ENCODE results near the gene CACNA1C.
A peak's percentile ranks its signal among the peaks of the same experiment; 100 is the strongest.

CACNA1C gene

GRCh38 chr12:2323532-2324255, 270.9 kb downstream of the CACNA1C start:
- DNase-seq (ENCODE audit: low read depth), result no peak

- DNase-seq (ENCODE audit: low read depth), result no peak
These were observed 271.6 kb downstream of the CACNA1C start for GRCh38 chr12:2324387-2324786.

DNA sequence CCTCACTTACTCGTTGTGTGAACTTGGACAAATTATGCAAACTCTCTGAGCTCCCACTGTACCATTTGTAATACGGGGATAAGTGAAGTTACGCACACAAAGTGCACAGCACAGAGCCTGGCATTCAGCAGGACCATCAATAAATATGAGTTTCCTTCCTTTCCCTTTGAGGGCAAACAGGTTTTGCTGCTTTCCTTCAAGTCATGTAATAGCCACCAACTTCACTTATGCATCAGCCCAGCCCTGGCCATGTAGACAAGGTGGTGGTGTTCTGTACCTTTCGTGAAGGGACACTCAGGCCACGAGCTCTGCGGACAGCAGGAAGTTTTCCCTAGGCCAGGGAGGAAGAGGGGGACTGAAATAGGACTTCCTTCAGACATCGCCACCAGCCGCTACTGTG, 272.7 kb downstream of the CACNA1C start:
- no peak for DNase-seq (ENCODE audit: low read depth)

DNA sequence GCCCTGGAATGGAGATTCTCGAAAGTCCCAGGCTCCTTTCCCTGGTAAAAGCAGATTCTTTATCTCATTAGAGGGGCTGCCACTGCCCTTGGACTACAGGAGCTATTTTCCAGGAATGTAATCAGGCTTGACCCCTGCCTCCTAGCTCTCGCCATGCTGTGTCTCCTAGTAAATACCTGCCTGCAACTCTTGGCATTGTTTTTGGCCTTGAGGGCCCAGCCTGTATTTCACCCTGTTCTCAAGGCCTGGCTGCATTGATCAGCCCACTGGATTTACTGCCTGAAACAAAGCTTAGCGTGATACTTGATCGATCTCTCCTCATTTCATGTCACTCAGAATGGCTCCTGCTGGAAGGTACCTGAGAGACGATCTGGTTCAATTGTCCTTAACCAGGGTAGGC, 273.7 kb downstream of the CACNA1C start:
- DNase-seq (ENCODE audit: low read depth), result no peak

DNA sequence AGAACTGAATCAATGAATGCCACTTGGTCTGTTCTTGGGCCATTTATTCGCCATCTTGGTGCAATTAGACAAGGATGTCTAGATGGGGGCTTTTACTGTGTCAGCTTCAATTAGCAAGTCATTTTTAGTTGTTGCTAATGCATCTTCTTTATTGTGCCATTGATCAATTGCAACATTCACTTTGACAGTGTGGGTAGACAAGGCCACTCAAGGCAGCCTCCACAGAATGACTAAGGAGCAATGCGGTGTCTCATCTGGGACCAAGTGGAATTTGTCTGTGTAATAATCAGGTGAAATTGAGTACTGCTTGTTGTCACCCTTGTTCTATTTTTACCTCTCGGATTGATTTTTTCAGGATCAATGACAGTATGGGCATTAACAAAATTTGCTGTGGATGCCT, 275.9 kb downstream of the CACNA1C start:
- no peak for DNase-seq (ENCODE audit: low read depth)

GRCh38 chr12:2329661-2330210, 276.9 kb downstream of the CACNA1C start:
- no peak for DNase-seq (ENCODE audit: low read depth)

DNA sequence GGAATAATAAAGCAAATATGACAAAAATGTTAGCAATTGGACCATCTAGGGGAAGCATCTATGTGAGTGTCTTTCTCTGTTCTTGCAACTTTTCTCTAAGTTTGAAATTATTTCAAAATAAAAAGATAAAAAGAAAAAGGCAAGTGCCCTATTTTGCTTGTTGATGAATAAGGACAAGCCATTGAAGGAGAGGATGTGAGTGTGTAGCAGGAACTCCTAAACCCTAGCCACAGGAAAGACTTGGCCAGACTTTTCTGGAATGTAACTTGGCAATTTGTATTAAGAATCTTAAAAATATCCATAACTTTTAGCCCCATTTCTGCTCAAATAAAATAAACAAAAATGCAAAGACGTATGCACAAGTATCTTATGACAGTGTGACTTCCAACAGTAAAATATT, 279.4 kb downstream of the CACNA1C start:
- no peak for DNase-seq (ENCODE audit: low read depth)

- no peak for DNase-seq (ENCODE audit: low read depth)
These were observed 280.2 kb downstream of the CACNA1C start for GRCh38 chr12:2332947-2333346.

GRCh38 chr12:2333491-2334195, 280.9 kb downstream of the CACNA1C start:
- DNase-seq (ENCODE audit: low read depth), result no peak

GRCh38 chr12:2334271-2334670, 281.5 kb downstream of the CACNA1C start:
- DNase-seq (ENCODE audit: low read depth), result no peak

DNA sequence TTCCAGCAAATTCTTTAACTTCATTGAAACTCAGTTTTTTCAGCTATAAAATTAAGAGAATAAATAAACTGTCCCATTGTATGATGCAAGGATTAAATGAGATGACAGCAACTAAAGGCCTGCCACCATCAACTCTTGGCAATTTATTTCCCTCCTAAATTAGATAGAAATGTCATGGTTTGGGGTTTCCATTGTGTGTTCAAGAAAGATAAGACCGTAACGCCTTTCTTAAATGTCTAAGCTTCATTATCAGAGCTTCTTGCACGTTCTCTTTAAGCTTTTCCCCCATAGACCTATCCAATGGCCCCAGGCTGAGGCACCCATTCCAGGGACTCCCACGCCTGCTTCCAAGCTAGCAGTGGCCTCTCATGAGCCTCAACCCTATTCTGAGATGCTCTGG, 281.9 kb downstream of the CACNA1C start:
- no peak for DNase-seq (ENCODE audit: low read depth)

GRCh38 chr12:2335109-2335508, 282.3 kb downstream of the CACNA1C start:
- DNase-seq (ENCODE audit: low read depth), result no peak

DNA sequence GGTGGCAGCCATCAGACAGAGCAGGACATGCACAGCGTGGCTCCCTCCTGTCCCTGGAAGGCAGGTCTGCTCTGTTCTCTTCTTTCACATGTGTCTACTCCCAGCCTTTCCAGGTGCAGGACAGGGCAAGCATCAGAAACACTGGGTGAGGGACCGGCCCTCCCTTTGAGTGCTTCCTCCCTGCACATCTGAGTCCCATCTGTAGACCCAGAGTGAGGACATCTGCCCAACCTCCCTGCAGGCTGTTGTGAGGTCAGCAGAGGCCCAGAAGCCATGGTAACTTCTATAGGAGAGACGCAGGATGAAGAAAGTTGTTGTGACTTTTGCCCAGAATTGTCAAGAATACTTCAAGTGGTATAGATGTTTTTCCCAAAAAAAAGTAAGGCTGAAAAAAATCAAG, 282.7 kb downstream of the CACNA1C start:
- no peak for DNase-seq (ENCODE audit: low read depth)

- no peak for DNase-seq (ENCODE audit: low read depth)
These were observed 283.1 kb downstream of the CACNA1C start for GRCh38 chr12:2335916-2336315.

DNA sequence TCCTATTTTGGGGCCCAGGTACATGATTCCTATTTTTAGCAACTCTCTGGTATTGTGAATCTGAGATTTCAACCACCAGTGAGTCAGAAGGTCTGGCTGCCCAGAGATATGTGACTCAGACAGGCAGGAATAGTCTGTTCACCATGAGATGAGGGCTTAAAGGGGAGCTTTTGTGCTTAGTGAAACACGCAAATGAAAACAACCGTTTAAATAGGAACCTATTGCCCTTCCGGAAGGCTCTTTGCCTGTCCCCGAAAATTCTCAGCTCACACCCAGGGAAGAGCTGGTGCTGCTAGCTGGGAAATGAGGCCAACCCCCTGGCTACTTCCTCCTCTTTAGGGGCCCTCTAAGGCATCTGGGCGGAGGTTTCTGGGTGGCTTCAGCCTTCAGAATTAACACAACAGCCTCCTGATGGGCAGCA, 283.6 kb downstream of the CACNA1C start:
- peak; percentile 92 for DNase-seq (ENCODE audit: low read depth)

DNA sequence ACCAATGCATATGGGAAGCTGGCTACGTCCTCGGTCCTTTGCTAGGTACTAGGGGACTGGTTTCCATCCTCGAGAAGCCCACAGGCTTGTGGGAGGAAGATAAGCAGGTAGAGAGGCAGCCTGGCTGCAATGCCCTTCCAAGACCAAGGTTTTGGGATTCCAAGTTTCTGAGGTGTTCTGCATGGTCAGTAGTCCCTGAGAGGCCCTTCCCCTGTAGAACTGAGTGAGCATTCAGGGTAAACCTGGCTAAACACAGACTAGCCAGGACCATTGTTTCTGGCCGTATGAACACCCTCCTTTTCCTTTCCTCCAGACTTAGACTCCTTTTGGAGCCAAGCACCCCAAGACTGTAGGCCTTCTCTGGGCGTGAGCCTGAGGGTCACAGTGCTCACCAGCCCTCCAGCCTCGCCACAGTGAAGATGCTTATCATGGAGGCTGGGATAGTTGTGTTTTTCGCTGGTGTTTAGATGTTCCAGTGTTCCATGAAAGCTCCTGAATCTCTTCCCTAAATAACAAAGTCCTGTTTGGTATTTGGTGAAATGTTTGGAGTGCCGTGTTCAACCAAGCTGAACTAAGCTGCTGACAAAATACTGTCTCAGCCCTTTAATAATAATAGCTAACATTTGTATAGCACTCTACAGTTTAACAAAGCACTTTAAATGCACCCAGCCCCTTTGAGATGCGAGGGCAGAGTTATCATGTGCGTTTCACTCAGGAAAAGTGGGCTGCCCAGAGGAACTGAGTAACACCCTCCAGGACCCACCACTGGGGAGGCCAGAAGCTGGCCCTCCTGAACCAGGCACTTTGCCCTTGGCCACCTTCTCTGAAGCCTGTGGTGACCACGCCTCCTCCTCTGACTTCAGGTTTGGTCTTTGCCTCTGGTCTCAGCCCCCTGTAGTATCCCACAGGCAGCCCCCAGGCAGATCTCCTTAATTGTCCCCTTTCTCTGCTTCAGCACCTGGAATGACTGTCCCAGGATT, 284.5 kb downstream of the CACNA1C start:
- no peak for DNase-seq (ENCODE audit: low read depth)

GRCh38 chr12:2338381-2338780, 285.6 kb downstream of the CACNA1C start:
- no peak for DNase-seq (ENCODE audit: low read depth)

- peak; percentile 56 for DNase-seq (ENCODE audit: low read depth)
These were observed 286.2 kb downstream of the CACNA1C start for GRCh38 chr12:2338991-2339431.

DNA sequence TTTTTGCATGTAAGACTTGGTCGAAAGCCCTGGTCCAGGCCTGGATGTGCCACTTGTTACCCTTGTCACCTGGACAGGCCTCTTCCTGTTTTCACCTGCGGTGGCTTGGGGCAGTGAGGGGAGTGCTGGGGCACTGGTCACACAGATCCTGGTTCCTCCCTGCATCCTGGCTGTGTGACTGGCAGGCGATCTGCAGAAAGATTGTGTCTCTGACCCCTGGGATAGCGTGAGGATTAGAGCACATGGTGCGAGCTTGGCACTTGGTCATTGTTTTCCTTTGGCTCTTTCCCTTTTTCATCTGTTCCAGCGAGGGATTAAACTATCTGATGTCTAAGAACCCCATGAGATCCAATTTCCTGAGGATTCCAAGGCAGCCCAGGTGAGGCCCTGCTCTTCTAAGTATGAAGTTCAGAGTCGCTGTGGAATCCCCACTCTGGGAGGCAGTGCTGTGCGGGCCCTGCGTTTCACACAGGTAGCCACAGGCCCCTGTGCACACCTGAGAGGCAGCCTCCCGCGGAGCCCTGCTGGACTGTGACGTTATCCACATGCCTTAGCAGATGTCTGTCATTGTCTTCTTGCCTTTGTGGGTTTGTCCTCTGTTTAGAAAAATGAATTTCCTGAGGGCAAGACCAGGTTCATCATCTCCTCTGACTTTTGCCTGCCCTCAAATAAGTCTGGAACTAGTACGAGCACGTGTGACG, 288.4 kb downstream of the CACNA1C start:
- no peak for DNase-seq (ENCODE audit: low read depth)

DNA sequence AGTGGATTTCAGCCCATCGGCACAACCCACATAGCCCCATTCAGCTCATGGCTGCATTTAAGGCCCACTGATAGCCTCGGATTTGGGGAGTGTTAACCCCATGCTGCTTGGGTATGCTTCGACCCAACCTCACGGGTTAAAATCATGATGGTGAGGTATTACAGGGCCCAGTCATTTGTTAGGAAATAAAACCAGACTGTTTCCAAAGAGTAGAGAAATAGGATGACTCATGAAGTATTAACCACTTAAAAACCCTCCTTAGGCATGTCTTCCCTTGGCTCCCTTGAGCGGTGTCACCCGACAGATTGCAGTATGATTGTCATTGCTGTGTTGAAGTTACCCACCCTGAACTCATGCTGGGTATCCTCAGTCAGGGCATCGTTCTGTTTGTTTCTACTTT, 289.1 kb downstream of the CACNA1C start:
- no peak for DNase-seq (ENCODE audit: low read depth)

GRCh38 chr12:2343681-2344080, 290.9 kb downstream of the CACNA1C start:
- DNase-seq (ENCODE audit: low read depth), result no peak

GRCh38 chr12:2344476-2344875, 291.7 kb downstream of the CACNA1C start:
- no peak for DNase-seq (ENCODE audit: low read depth)

All from HS-27A (cell line).